ENCODE measurements around the gene RFX2.

The RFX2 gene

GRCh38 chr19:6092329-6093286, 17.7 kb downstream of the RFX2 start:
- no peak for DNase-seq (ENCODE audit: low read depth in 1 of 2, low spot score in 1 of 2)
- TF ChIP-seq CTCF (IDR thresholded peaks at IDR 0.05; ENCODE audit: insufficient read depth, low read length) (no peak), GABPA (IDR thresholded peaks at IDR 0.05; ENCODE audit: low read depth) (no peak), REST (IDR thresholded peaks at IDR 0.05; ENCODE audit: insufficient replicate concordance, low read depth) (no peak)
- no peaks in the 10 kb centered on the region for H3K27me3 ChIP-seq (ENCODE audit: insufficient read depth, poor library complexity, severe bottlenecking)
- H3K27ac ChIP-seq (replicated peaks): no peak overlapping the region
- no peak overlapping the region for H3K4me3 ChIP-seq (replicated peaks; ENCODE audit: insufficient read depth, low read length)

GRCh38 chr19:6091771-6092291, 18.5 kb downstream of the RFX2 start:
- no peaks in the 10 kb centered on the region for H3K27me3 ChIP-seq (ENCODE audit: insufficient read depth, poor library complexity, severe bottlenecking)
- H3K4me3 ChIP-seq (replicated peaks; ENCODE audit: insufficient read depth, low read length): no peak overlapping the region
- no peak for DNase-seq (ENCODE audit: low read depth in 1 of 2, low spot score in 1 of 2)
- no peak overlapping the region for H3K27ac ChIP-seq (replicated peaks)
- TF ChIP-seq GABPA (IDR thresholded peaks at IDR 0.05; ENCODE audit: low read depth): no peak

GRCh38 chr19:6090634-6091033, 19.7 kb downstream of the RFX2 start:
- DNase-seq (ENCODE audit: low read depth in 1 of 2, low spot score in 1 of 2): no peak
- TF ChIP-seq SPI1 (IDR thresholded peaks at IDR 0.05; ENCODE audit: borderline replicate concordance, low read depth) (no peak), GABPA (IDR thresholded peaks at IDR 0.05; ENCODE audit: low read depth) (no peak), REST (IDR thresholded peaks at IDR 0.05; ENCODE audit: insufficient replicate concordance, low read depth) (no peak), POLR2AphosphoS5 (IDR thresholded peaks at IDR 0.05; ENCODE audit: low read depth) (no peak), CTCF (IDR thresholded peaks at IDR 0.05; ENCODE audit: insufficient read depth, low read length) (no peak)
- no peak overlapping the region for H3K4me3 ChIP-seq (replicated peaks; ENCODE audit: insufficient read depth, low read length)
- H3K27me3 ChIP-seq (ENCODE audit: insufficient read depth, poor library complexity, severe bottlenecking): no peaks in the 10 kb centered on the region
- no peak overlapping the region for H3K27ac ChIP-seq (replicated peaks)

- TF ChIP-seq CTCF (IDR thresholded peaks at IDR 0.05; ENCODE audit: insufficient read depth, low read length): no peak
- no peak for TF ChIP-seq SPI1 (IDR thresholded peaks at IDR 0.05; ENCODE audit: borderline replicate concordance, low read depth)
- no peak for TF ChIP-seq POLR2AphosphoS5 (IDR thresholded peaks at IDR 0.05; ENCODE audit: low read depth)
- no peak for TF ChIP-seq REST (IDR thresholded peaks at IDR 0.05; ENCODE audit: insufficient replicate concordance, low read depth)
- TF ChIP-seq GABPA (IDR thresholded peaks at IDR 0.05; ENCODE audit: low read depth): no peak
- DNase-seq (ENCODE audit: low read depth in 1 of 2, low spot score in 1 of 2): no peak
- H3K4me3 ChIP-seq (replicated peaks; ENCODE audit: insufficient read depth, low read length): no peak overlapping the region
- H3K27ac ChIP-seq (replicated peaks): peak overlapping the region; percentile 57
- H3K27me3 ChIP-seq (ENCODE audit: insufficient read depth, poor library complexity, severe bottlenecking): no peaks in the 10 kb centered on the region
Measured at GRCh38 chr19:6088602-6089049, 21.7 kb downstream of the RFX2 start.
